Heart right ventricle (tissue), 16 donors: ENCODE data around the gene ARHGEF10L. TPM values are rescaled to one million over a fixed set of nuclear protein-coding genes. Genes with fewer than 3 reads are reported as not detected.

Experiments used
- ATAC-seq, 8 donors: fragments of 200-7000 bp; cut with Tn5 transposase; one replicate each; pipeline ENCODE4 v1.9.1; 2020; ENCODE audit warnings: mild to moderate bottlenecking in 8 of 8, moderate library complexity in 8 of 8, moderate number of reproducible peaks in 1 of 8
- DNase-seq, 2 donors: peaks; one replicate each; pipeline ENCODE4 v3.0.0-alpha.2; 2020
- H3K27ac ChIP-seq, 10 donors: fragments of 200-600 bp; sonication (generic) in 2 of 10; one replicate each; pipeline versions ENCODE4 v1.5.0 to v1.8.0; 2020 to 2022; ENCODE audit warnings: mild to moderate bottlenecking in 3 of 10
- H3K27me3 ChIP-seq, 7 donors: fragments of 200-600 bp; one replicate each; pipeline ENCODE4 v1.8.0; 2021 to 2022; ENCODE audit warnings: mild to moderate bottlenecking in 2 of 7
- H3K36me3 ChIP-seq, 9 donors: fragments of 200-600 bp; sonication (generic) in 1 of 9; one replicate each; pipeline versions ENCODE4 v1.5.0 to v1.8.0; 2020 to 2022; ENCODE audit warnings: mild to moderate bottlenecking in 2 of 9
- H3K4me1 ChIP-seq, 9 donors: fragments of 200-600 bp; sonication (generic) in 1 of 9; one replicate each; pipeline versions ENCODE4 v1.5.0 to v1.8.0; 2020 to 2022; ENCODE audit warnings: mild to moderate bottlenecking in 4 of 9
- H3K4me3 ChIP-seq, 10 donors: fragments of 200-600 bp; sonication (generic) in 2 of 10; one replicate each; pipeline versions ENCODE4 v1.5.0 to v1.8.0; 2020 to 2022; ENCODE audit warnings: mild to moderate bottlenecking in 7 of 10, moderate library complexity in 2 of 10
- H3K9me3 ChIP-seq, 11 donors: fragments of 200-600 bp in 10 of 11; sonication (generic) in 2 of 11; one replicate each; pipeline versions ENCODE4 v1.5.0 to v1.8.0; 2013 to 2022; ENCODE audit warnings: mild to moderate bottlenecking in 2 of 11, control low read depth in 1 of 11, moderate library complexity in 1 of 11
- CTCF ChIP-seq, 9 donors: fragments of 200-600 bp; sonication (generic) in 2 of 9; IDR thresholded peaks; one replicate each; pipeline versions ENCODE4 v1.5.0 to v1.8.0; 2021 to 2022; ENCODE audit warnings: antibody characterized with exemption in 9 of 9, mild to moderate bottlenecking in 5 of 9, moderate library complexity in 1 of 9
- WGBS, 2 donors: extraction: QIAGEN DNeasy Blood & Tissue Kit; methylation state at CpG; one replicate each; pipeline ENCODE4 v1.1.7; 2013; ENCODE audit warnings: inconsistent platforms in 1 of 2; 5-methylcytosine and 5-hydroxymethylcytosine counted together
- intact Hi-C, 10 donors: fragments of 100-400 bp; cut with DNase I; formaldehyde crosslinking; loops; one replicate each; pipeline versions ENCODE4 v1.11.1 to v1.14.2; 2022
- polyA plus RNA-seq, 2 donors: library from polyadenylated mRNA; stranded (reverse); fragments of 200-250 nt; gene quantifications; one replicate each; pipeline ENCODE4 v1.2.3, GENCODE V29; 2013
- total RNA-seq, 10 donors: library from RNA; stranded (reverse); fragmentation: NEBNext Ultra II Directional in 3 of 10; extraction: Animal tissue kit (Norgen Biotek cat#: 25700) in 3 of 10; gene quantifications; one replicate each; pipeline versions ENCODE4 v1.2.1 to v1.2.4, GENCODE V29; 2021 to 2023
- donor health status: Arrhythmogenic right ventricular cardiomyopathy.
- donor health status: ischemic (EF 13 %, LVEDD 7.1; RV severe dilation, severe dysfunction).
- donor health status: healthy with polysubstance abuse.
- donor health status: DM: no; HTN: yes; CAD: no.
- donor health status: DM: no; HTN: no; CAD: no.
- donor health status: ischemic (EF 25% LVEDD 6.9; RV normal size, moderate dysfunction).
- donor health status: ischemic (EF 25% LVEDD 5.7; RV mildly dilated, moderate dysfunction).
- donor health status: healthy.
- donor health status: DM: yes; HTN: yes; CAD: no.
- donor health status: Ischemic cardiomyopathy.
- donor health status: ischemic (EF 35%, LVEDD 5.7; RV mildly dilated, moderate dysfunction).
- donor health status: nonischemic (EF 11% LVEDD 7.7; RV severe dilation, severe dysfunction).
- donor health status: DM: yes; HTN: yes; CAD: no.
- donor health status: PGD.
- donor health status: ischemic (EF 29% LVEDD 5.4; RV normal size, mild dysfunction).
- donor health status: nonischemic (EF 23%, LVEDD 6.1; RV moderate dilation, normal function).

ARHGEF10L gene
- total and polyA plus RNA-seq, 12 donors: 45.4 to 68.4 (median 50.6) TPM

DNA sequence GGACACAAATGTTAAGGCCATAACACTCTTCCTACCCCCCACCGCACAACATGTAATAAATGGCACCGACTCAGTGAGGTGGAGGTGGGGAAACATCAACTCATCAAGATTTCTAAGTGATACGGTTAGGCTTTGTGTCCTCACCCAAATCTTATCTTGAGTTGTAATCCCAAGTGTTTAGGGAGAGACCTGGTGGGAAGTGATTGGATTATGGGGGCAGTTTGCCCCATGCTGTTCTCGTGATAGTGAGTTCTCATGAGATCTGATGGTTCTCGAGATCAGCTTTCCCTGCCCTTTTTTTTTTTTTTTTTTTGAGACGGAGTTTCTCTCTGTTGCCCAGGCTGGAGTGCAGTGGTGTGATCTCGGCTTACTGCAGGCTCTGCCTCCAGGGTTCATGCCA, 164.7 kb downstream of the ARHGEF10L start:
- no peak for TF ChIP-seq CTCF (IDR thresholded peaks at IDR 0.05)
- 60 to 62% methylated on average over 7 of the region's 7 CpGs for WGBS, 2 donors

GRCh38 chr1:17706445-17706844, 166.9 kb downstream of the ARHGEF10L start:
- WGBS, 2 donors: 67 to 68% methylated on average over 10 of the region's 10 CpGs
- Histone ChIP-seq H3K4me1 (no peaks in the 10 kb centered on the region), H3K27ac (no peak overlapping the region), H3K9me3 (peaks cover 0 to 19% (median 0%) of the 10 kb centered on the region in 11 donors), H3K27me3 (peaks cover 0 to 5% (median 0%) of the 10 kb centered on the region in 7 donors), H3K36me3 (no peaks in the 10 kb centered on the region), H3K4me3 (no peak overlapping the region)
- DNase-seq (no peak), ATAC-seq (no peak)
- no peak for TF ChIP-seq CTCF (IDR thresholded peaks at IDR 0.05)
- intact Hi-C loops: no loop called here

More for the DNA sequence above, 164.7 kb downstream of the ARHGEF10L start:
- Histone ChIP-seq H3K4me3 (no peak overlapping the region), H3K36me3 (no peaks in the 10 kb centered on the region), H3K9me3 (no peaks in the 10 kb centered on the region), H3K27me3 (peaks cover 0 to 5% (median 0%) of the 10 kb centered on the region in 7 donors), H3K4me1 (no peaks in the 10 kb centered on the region), H3K27ac (no peak overlapping the region)
- ATAC-seq (no peak), DNase-seq (no peak)
- intact Hi-C loops: no loop called here

- DNase-seq (no peak), ATAC-seq (no peak)
- 85 to 86% methylated on average over 3 of the region's 3 CpGs for WGBS, 2 donors
- Histone ChIP-seq H3K27ac (no peak overlapping the region), H3K4me1 (no peaks in the 10 kb centered on the region), H3K9me3 (peaks cover 0 to 21% (median 0%) of the 10 kb centered on the region in 11 donors), H3K4me3 (no peak overlapping the region), H3K36me3 (no peaks in the 10 kb centered on the region), H3K27me3 (peaks cover 0 to 5% (median 0%) of the 10 kb centered on the region in 7 donors)
- TF ChIP-seq CTCF (IDR thresholded peaks at IDR 0.05): no peak
- intact Hi-C loops: no loop called here
Observed at GRCh38 chr1:17709981-17710380, 170.5 kb downstream of the ARHGEF10L start.

DNA sequence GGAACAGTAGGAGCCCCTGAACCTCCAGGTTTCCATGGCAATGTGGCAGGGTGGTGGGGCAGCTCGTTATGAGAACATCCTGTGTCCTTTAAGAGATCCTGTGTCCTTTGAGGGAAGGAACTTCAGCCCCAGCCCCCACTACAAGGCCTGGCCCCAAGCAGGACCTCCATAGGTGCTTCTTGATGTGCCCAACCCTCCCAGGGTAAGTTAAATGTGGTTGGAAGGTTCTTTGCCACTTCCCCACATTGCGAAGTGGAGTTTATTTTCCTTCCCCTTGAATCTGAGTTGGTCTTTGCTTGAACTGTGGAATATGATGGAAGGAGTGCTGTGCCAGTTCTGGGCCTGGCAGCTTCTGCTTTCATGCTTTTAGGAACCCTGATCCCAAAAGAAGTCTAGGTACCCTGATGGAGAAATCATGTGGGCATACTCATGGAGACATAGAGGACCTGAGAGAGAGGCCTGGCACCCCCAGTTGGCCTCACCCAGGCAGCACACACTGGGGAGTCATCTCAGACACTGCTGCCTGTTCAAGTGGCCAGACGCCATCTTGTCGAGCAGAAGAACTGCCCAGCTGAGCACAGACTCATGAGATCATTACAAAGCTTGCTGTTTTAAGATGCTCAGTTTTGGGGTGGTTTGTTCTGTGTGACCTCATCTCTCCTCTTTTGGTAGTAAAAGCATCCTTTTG, 171.5 kb downstream of the ARHGEF10L start:
- Histone ChIP-seq H3K27me3 (peaks cover 0 to 5% (median 0%) of the 10 kb centered on the region in 7 donors), H3K4me1 (no peaks in the 10 kb centered on the region), H3K4me3 (no peak overlapping the region), H3K9me3 (peaks cover 0 to 21% (median 0%) of the 10 kb centered on the region in 11 donors), H3K27ac (no peak overlapping the region), H3K36me3 (no peaks in the 10 kb centered on the region)
- 68 to 71% methylated on average over 4 of the region's 4 CpGs for WGBS, 2 donors
- ATAC-seq (no peak), DNase-seq (no peak)
- intact Hi-C loops: no loop called here
- TF ChIP-seq CTCF (IDR thresholded peaks at IDR 0.05): no peak
